IMR-90 (cell line): ENCODE data around the gene RIPPLY3.

Experiments used
- BHLHE40 ChIP-seq: fragments of 150-350 bp; IDR thresholded peaks from 2 replicates; pipeline ENCODE4 v1.6.1; 2016; ENCODE audit warnings: mild to moderate bottlenecking, low read depth, low read length
- CHD1 ChIP-seq: IDR thresholded peaks from 2 replicates; pipeline ENCODE4 v1.6.1; 2012; ENCODE audit warnings: low read depth, low read length, improper control_type of control experiment
- CTCF ChIP-seq: conservative IDR thresholded peaks from 2 replicates; pipeline ENCODE4 v1.5.1; 2012; ENCODE audit warnings: mild to moderate bottlenecking, low read depth, low read length, improper control_type of control experiment
- MAFK ChIP-seq: IDR thresholded peaks from 2 replicates; pipeline ENCODE4 v1.6.1; 2012; ENCODE audit warnings: low read depth, low read length, improper control_type of control experiment
- POLR2A ChIP-seq: IDR thresholded peaks from 2 replicates; pipeline ENCODE4 v1.6.1; 2012; ENCODE audit warnings: mild to moderate bottlenecking, low read depth, low read length
- RAD21 ChIP-seq: IDR thresholded peaks from 2 replicates; pipeline ENCODE4 v1.6.1; 2012; ENCODE audit warnings: low read length, improper control_type of control experiment
- RCOR1 ChIP-seq: IDR thresholded peaks from 2 replicates; pipeline ENCODE4 v1.6.1; 2012; ENCODE audit warnings: mild to moderate bottlenecking, low read length, improper control_type of control experiment; ENCODE audit not compliant: insufficient replicate concordance
- RFX5 ChIP-seq: IDR thresholded peaks from 2 replicates; pipeline ENCODE4 v1.8.0; 2012; ENCODE audit warnings: low read depth, mild to moderate bottlenecking, low read length, moderate library complexity
- SMC3 ChIP-seq: fragments of 150-350 bp; IDR thresholded peaks from 2 replicates; pipeline ENCODE4 v1.6.1; 2016; ENCODE audit warnings: low read depth, mild to moderate bottlenecking, antibody characterized with exemption, low read length, moderate library complexity
- USF2 ChIP-seq: fragments of 150-350 bp; IDR thresholded peaks from 2 replicates; pipeline ENCODE4 v1.6.1; 2017; ENCODE audit warnings: mild to moderate bottlenecking, antibody characterized with exemption, low read length, low read depth

- TF ChIP-seq RAD21 = no peak
- no peak for TF ChIP-seq RCOR1
- no peak for TF ChIP-seq USF2
- TF ChIP-seq MAFK = no peak
- no peak for TF ChIP-seq CTCF
- TF ChIP-seq SMC3 = no peak
- no peak for TF ChIP-seq BHLHE40
- TF ChIP-seq POLR2A = no peak
- TF ChIP-seq RFX5 = no peak
- no peak for TF ChIP-seq CHD1
Measured at GRCh38 chr21:37057614-37058013, 51.1 kb downstream of the RIPPLY3 start.
